ENCODE data around the gene PPARGC1A.

PPARGC1A gene

DNA sequence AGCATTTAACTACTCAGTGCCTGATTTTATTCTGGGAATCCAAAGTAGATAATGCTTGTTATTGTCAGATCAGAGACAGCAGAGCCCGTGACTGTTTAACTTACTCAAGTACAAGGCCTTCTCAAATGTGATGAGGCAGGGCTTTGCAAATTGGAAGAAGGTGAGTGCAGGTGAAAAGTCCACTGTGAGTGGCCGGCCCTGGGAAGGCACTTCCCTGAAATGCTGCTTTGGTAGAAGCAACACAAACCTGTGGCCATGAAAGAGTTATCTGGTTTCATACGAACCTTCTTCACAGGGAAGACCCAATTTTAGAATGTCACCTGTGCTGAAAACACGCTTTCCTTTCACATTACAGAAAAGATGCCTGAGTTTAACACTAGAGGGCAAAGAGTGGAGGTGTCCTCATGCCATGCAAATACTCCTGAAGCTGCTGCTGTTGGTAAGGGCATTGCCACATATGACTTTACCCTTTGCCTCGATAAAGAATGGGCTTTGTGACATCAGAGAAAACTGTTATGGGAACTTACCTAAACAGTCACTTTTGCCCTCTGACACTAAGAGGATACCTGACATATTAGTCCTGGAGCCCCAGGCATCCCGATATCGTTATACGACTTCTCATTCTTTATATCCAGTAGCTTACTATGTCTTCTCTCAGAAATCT lies 8.0 kb downstream of the PPARGC1A start:
- DNase-seq (ENCODE audit: low read depth) = no peak

DNA sequence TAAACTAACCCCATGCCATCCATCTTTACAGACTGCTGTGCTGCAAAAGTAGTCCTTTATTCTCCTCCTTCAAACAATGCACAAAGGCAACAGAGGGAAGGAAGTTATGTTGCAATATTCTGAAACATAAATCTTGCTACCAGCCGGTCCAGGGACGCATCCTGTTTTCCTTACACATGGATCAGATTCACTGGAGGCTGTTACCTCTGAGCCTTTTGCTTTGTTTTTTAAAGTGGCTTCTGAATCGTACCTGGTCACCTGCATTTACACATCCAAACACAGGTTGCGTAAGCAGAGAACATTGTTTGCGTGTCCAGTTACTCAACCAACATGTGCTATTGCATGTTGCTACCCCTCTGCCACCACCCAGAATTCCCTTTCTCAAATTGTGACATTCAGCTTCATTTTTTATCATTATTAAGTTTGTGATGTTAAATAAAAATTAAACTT lies 8.8 kb downstream of the PPARGC1A start:
- no peak for DNase-seq (ENCODE audit: low read depth)

DNA sequence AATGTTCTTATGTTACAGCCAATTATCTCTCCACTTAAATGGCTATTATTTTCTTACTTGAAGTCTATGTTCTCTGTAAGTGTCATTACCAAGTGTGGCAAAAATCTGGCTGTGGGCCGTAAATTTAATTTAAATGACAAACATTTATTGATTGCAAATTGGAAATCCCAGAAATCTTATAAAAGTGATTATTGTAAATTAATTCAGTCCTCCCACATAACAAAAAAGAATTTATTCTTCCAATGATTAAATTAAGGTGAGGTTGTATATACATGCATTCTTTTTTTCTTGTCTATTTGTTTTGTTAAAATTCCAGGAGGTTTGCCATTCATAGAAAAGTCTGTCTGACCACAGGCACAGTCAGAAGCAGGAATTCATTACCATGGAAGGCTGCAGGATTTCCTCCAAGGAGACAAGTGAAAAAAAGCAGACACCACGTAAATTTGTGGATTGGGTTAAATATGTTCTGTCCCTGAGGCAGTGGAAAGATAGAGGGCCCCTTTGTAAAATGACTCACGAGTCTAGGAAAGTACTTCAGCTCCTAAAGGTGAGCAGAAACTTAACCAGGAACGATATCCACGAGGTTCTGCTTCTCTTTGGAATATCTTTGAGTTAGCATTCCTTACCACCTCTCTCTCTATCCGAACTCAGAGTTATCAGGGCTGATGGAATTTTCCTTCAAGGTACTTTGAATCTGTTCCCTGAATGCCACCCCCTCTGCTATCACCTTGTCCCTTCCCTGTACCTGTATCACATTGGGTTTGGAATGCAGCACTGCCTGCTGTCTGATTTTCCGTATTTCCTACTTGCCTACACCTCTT lies 10.7 kb downstream of the PPARGC1A start:
- DNase-seq (ENCODE audit: low read depth) = no peak

DNA sequence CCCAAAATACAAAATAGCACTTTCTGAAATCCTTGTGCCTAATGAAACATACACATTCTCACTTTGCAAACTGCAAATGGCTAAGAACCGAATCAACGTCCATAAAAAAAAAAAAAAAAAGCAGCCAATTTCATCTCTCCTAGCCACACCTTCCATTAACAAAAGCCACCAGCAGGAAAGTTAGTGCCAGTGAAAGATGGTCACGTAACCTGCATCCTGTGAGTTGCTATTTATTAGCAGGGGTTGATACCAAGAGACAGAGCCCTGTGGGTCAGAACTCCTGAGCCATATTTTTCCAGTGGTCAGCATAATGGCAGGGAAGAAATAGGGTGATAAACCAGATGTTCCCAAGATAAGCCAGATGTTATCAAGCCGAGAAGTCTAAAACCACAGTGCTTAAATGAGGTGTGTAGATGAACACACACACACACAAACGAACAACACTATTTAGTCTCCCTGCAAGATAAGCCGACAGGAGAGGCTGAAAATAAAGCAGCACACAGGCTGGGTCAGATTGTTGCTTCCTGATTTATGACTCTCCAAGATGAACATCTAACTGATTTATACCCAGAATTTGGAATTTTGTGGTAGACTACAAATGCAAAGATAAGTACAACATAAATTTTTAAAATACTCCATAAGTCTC lies 11.5 kb downstream of the PPARGC1A start:
- no peak for DNase-seq (ENCODE audit: low read depth)

DNA sequence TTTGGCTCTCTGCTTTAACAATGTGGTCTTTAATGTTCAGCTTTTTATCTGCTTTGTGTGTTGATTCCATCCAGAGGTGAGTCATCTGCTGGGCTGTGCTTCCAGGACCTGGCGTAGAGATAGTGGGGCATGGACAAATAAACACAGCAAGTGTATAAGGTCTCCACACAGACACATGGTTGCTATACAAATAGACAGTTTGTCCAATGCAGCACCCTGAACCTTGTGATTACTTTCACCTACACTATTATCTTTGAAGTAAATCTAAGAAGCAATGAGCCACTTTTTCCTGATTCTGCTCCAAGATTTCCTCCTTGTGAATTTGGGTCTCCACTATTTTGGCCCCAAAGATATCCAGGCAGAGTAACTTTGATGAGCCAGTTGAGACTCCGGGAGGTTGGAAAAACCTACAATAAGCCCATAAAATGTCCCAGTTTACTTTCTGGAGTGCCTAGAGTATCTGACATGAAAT lies 12.1 kb downstream of the PPARGC1A start:
- peak; percentile 49 for DNase-seq (ENCODE audit: low read depth)

DNA sequence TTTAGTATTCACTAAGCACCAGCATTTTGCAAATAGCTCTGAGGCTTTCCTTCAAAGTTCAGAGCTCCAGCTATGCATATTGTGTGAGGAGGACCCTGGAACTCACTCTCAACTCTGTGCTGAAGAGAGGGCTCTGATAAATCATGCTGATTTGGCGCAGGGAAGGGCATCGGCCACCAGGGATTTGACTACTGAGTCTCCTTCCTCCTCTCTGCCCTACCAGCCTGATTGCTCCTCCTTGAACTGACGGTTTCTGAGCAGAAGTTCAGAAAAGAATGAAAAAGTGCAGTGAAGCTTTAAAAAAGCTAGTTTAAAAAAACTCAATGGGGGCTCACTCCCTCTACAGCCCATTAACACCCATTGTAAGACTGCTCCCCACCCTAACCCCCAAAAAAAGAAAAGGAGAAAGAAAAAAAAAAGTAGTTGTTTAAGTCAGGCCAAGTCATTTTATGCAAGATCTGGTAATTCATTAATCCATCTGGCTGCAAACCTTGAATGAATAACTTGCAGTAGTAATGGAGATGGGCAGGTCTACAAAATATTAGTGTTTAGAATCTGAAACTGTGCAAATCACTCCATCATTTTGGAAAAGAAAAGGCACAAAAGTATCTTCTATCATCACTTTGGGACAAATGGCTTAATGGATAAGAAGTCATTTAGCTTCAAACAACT lies 13.3 kb downstream of the PPARGC1A start:
- no peak for DNase-seq (ENCODE audit: low read depth)

DNA sequence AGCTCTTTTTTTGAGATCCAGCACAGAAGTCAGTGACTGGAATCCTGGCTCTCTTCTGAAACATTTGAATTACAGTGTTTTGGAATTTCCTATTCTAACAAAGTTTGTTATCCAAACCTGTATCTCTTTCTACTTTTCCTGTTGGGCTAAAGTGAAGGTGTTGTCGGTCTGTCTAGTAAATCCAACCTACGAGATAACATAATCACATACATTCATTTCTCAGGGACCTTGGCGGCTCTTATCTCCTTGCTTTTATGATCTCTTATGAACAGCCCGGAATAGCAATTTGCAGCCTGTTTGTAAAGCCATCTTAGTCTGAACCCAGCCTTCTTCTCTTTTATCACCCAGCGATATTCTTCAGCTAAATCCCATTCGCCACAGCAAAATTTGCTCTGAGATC lies 14.5 kb downstream of the PPARGC1A start:
- DNase-seq (ENCODE audit: low read depth) = no peak

DNA sequence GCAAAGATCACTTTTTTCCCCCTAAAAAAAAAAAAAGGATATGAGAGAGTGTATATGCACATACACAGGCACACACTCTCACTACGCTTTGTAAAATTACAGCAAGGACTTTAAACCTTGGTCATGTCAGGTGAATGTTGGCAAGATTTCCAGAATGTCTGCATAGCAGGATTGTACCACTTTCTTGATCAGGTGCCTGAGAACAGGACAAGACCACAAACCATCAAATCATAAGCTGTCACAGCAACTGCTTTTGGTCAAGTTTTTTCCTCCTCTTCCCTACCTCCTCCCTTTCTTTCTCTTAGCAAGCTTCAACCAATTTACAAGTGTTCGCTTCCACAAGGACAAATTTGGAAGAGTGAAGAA lies 15.3 kb downstream of the PPARGC1A start:
- no peak for DNase-seq (ENCODE audit: low read depth)

DNA sequence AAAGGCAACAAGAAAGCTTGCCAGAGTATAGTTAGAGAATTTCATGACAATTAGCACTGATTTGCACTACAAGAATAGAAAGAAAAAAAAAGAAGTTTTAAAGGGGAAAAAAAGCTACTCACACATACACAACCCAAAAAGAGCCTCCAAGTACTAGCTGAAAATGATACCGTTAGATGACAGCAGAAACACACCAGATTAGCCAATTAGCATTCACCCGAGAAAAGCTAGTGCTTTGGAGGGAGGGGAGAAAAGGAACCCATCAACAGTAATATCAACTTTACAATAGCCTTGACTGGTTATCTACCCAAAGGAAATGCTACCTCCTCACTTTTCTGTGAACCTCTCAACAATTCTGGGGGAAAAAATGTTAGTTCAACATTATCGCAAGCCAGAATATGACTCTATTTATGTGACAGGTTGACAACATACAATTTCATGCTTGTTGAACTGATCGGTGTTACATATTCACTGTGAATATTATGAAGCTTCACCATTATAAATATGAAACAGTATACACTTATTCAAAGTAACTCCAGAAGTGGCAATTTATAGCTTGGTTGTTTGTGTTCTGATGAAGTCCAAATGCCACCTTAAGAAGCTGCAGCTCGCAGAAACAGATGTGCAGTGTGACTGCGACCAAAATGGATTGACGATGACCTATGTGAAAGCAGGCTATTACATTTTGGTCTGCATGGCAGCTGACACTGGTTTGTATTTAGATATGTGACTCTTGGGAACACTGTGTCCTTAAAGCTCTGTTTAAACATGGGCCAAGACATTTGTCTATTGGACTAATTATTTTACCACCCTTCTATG lies 15.9 kb downstream of the PPARGC1A start:
- no peak for DNase-seq (ENCODE audit: low read depth)

DNA sequence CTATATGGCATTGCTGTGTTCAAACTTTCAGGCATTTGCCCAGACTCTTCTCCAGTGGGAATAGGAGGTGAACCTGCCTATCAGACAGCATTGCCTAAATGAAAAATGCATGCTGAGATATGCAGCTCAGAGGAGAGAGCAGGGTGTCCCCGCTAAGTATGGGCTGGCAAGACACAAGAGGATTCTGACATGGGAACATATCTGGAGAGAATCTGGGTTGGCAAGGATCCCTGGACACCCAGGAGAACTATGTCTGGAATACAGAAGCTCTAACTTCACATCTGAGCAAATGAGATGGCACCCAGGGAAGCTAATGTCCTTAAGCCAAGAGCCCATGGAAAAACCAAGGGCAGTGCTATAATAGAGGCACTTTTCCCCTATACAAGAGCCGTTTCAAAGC lies 18.4 kb downstream of the PPARGC1A start:
- no peak for DNase-seq (ENCODE audit: low read depth)

DNA sequence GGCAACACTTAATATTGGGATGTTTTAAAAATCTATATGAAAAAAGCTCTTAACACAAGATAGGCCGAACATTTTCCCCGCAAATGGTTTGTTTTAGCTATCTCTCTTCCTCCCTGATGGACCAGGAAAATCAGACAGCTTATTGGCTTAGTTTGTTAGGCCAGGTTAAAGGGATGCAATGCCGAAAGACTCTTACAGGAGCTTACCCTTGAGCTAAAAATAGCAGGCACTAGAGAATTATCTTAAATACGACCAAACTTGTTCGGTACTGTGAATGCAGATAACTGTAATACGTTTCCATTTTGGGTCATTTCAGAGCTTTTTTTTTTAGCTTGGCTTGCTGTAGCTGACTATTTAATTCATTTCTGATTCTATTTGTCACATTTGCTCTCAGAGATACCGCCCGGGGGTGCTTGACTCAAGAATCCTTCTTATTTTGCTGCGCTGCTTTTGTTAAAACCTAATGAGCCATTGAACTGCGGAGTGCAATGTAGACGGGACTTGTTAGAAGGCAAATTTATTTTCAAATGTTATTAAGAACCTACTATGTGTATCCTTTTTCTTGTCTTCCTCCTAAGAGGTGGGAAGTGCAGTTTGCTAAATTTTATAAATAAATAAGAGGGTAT lies 23.3 kb downstream of the PPARGC1A start:
- no peak for DNase-seq (ENCODE audit: low read depth)

DNA sequence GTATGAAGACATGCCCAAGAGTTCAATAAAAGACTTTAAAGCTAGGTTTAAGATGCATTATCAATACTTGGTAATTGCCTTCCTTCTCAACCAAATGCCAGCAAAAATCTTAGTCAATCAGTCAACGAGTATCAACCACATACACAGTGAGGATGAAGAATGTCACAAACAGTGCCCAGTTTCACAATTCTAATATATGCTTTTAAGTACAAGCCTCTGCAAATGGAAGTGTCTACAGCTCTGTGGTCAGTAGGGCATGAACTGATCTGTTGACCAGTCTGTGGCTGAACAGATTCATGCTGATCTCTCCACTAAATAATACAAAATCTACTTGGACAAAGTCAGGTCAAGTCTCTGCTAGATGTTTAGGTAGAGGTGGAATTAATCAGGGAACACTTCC lies 27.9 kb downstream of the PPARGC1A start:
- DNase-seq (ENCODE audit: low read depth) = no peak

DNA sequence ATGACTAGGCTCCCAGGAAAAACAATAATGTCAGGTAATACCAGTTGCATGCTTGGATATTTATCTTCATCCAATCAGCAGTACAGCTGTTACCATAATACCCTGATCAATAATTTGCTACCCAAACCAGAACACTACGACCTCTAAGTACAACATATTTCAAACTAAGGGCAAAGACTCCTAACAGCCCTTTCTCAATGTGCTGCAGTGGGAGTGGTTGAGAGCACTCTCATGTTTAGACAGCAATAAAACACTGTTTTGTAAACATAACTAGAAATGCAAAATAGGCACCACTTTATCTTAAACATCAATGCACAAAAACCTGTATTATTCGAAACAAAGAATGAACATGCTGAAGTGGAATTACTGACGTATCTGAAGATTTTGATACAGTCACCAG lies 28.9 kb downstream of the PPARGC1A start:
- no peak for DNase-seq (ENCODE audit: low read depth)

DNA sequence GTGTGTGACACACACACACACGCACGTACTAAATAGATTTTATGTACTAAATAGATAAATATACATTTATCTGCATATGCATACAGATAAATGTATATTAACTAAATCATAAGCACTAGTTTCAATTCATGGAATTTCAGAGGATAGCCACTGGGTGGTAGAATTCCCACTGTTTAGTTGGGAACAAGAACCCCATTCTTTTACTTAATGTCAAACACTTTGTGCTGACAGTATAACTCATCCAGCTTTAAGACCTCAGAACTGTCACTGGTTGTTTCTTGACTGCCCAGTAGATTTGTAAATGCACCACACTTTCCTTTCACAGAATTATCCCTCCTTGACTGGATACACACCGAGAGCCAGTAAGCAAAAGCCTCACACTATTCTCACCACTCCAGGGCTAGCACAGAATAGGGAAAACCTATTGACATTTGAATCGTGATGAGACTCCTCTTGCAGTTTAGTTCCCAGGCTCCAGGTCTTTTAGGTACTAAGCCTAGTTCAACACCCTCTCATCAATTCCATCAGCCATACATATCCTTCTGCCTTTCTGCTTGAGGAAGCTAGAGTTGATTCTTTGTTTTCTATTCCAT lies 32.4 kb downstream of the PPARGC1A start:
- peak; percentile 8 for DNase-seq (ENCODE audit: low read depth)

DNA sequence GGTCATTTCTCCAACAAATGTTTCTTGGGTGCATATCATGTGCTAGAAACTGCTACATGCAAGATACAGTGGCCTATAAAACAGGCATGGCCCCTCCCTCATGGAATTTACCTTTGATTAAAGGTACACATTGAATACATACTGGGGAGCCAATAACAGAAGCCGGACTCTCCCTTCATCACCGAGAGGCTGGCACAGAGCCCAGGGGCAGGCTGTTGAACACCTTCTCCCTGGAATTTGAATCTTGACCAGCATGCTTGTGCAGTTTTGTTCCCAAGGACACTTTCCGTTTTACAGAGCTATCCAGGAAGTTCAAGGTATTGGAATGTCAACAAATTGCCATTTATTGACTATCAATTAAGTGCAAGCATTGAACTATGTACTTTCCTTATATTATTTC lies 33.2 kb downstream of the PPARGC1A start:
- no peak for DNase-seq (ENCODE audit: low read depth)

DNA sequence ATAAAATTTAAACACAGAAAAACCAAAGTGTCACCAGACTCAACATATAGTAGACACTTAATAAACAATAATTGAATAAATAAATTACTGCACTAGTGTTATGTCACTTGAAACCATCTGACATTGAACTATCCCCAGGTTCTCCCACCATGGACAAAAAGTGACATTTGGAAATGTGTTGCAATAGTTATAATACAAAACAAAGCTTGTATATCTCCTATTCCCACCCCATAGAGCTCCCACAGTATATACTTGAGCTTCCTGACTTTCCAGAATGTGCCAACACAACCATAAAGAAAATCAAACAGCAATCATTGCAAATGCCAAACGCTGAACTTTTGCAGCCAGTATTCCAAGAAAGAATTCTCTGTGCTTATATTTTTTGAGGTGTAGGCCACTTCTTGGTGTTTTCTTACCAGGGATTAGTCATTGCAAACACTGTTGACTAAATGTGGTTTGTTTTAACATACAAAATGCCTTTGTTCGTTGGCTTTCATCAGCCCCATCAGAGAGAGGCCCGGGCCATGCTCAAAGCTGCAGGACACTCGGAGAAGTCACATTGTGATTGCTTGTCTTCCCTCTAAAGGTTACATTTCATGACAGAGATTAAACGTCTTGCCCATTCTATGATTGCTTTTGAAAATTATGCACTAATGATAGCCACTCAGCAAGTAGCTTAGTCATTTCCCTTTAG lies 33.8 kb downstream of the PPARGC1A start:
- DNase-seq (ENCODE audit: low read depth) = no peak

DNA sequence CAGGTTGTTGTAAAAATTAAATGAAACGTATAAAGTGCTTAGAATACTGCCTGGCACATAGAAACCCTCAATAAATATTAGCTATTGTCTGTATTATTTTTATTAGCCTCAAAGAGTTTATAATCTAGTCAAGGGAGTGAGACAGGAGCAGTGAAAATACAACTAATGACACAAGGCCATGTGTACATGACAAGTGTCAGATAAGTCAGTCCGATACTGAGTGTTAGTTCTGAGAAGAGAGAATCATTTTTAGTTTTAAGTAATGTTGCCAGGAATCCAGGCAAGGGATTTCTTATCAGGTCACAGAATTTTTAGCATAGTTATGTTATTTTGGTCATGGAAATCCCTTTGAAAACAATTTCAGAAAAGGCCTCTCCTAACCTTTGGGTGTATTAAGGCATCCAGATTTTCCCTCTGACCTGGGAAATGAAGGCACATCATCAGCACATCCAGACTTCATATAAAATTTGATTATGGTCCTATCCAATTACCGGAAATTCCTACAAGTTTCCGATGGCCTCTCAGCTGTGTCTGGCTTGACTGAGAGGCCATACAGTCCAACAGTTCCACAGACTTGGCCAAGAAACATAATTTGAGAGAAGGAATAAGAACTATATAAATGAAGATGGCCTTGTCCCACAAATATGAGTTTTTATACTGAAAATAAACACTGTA lies 35.7 kb downstream of the PPARGC1A start:
- DNase-seq (ENCODE audit: low read depth) = no peak

DNA sequence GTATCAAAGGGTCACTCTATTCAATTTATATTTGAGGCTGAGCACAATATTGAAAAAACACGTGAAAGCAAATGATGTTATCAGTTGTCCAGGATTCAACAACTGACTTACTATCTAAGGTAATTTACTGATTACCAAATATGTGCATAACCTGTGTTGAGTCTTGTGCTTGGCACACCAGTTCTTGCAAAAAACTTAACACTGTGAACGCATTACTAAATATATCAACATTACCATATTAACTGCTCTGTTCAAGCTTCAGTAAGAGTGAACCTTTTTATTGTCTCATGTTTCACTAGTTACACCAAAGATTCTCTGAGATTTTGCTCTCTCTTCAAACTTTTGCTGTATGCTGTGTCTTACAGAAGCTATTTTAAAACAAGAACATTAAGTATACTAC lies 38.4 kb downstream of the PPARGC1A start:
- DNase-seq (ENCODE audit: low read depth) = no peak

DNA sequence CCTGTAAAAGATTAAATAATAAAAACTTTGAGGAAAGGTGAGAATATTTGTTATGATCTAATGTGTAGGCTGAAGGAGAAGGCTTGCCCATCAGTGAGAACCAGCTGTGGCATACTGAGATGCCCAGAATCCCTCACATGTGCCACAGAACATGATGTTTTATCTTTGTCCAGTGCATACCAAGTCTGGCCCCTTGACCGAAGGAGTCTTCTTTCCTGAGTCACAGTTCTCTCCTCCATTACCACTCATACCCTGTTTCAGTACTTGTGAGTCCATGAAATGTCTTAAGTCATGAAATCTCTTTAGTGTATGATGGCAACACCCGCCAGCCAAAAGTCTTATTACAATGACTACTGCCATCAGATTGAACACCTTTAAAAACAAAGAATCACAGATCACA lies 42.7 kb downstream of the PPARGC1A start:
- DNase-seq (ENCODE audit: low read depth) = no peak

DNA sequence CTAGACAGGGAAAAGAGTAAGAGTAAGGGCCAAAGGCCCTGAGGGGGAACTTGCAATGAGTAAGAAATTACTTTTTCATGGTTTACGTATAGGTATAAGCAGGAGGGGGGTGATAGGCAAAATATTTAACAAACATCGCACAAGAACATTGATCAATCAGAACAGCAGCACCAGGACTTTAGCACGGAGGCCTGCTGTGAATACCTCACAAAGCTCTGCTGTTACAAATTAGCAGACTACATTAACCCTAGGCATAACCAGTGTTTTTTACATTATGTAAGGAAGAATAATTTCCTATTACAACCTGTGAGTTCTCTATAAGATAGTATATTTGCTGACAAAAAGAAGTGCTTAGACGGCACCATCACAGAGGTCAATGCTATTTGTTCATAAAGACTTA lies 44.9 kb downstream of the PPARGC1A start:
- no peak for DNase-seq (ENCODE audit: low read depth)
